GM19372 (cell line): ENCODE measurements around the gene NPNT.
"Not testable (repeated sequence)": the region's sequence is repeated elsewhere in the genome, so short reads cannot be mapped to it uniquely, and the experiment has no call there.

Source experiments
- ATAC-seq: cut with Tn5 transposase; IDR thresholded peaks from one replicate; pipeline ENCODE4 v1.9.1; 2021; ENCODE audit warnings: mild to moderate bottlenecking, low read depth, moderate library complexity; ENCODE audit not compliant: unreplicated experiment

Gene NPNT, protein sequence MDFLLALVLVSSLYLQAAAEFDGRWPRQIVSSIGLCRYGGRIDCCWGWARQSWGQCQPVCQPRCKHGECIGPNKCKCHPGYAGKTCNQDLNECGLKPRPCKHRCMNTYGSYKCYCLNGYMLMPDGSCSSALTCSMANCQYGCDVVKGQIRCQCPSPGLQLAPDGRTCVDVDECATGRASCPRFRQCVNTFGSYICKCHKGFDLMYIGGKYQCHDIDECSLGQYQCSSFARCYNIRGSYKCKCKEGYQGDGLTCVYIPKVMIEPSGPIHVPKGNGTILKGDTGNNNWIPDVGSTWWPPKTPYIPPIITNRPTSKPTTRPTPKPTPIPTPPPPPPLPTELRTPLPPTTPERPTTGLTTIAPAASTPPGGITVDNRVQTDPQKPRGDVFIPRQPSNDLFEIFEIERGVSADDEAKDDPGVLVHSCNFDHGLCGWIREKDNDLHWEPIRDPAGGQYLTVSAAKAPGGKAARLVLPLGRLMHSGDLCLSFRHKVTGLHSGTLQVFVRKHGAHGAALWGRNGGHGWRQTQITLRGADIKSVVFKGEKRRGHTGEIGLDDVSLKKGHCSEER

DNA sequence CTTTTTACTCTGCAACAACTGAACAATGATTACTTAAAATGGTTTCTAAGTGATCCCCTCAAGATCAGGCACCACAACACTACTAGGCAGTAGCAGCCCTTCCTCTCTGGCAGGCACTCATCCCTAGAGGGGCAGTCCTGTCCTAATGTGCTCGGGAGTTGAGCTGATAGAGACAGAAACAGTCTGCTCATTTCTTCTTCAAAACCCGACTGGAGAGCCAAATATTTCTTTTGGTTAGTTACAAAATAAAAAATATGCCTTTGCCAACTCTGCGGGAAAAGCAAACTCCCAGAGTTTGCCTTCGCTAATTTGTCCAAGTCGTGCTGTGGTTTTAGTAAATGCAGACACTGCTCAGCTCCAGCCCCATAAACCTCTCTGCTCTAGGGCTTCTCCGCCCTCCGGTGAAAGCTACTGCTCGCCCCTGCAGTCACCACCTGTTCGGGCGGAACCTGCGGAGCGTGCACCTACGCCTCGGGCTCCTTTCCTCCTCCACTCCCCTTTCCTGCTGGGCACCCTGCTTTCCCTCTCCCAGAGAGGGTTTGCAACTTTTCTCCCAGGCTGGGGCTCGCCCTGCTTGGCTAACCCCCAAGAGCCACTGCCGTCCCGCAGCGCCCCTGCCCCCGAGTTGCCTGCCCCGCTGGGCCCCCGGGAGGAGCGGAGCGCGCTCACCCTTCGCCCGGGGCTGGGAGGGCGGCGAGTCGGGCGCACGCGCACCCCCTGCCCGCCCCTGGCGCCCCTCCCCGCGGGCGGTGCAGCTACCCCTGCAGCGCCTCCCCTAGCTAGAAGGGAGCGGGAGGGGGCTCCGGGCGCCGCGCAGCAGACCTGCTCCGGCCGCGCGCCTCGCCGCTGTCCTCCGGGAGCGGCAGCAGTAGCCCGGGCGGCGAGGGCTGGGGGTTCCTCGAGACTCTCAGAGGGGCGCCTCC lies at the start of gene NPNT:
Gene NPNT (plus strand): TSS at position 812 of the 923 bp plus-strand sequence. CDS start 182 bp downstream, outside the sequence.
- ATAC-seq: peak; percentile 40

DNA sequence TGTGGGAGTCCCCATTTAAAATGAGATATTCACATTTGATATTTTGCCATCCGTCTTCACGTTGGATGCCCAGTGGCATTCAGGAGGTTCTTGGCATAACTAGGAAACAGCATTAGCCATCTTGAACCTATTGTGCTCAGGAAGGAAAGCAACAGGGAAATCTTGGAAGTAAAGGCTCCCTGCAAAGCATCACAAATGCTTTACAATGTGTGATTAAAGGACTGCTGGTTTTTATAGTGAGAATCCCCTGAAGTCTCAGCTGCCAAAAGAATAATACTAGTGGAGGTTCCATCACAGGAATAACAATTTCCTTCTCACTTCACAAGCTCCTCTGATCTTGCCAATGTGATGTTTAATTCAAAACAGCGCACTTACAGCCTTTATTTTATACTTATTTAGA lies 49.7 kb upstream of the NPNT start:
- no peak for ATAC-seq

DNA sequence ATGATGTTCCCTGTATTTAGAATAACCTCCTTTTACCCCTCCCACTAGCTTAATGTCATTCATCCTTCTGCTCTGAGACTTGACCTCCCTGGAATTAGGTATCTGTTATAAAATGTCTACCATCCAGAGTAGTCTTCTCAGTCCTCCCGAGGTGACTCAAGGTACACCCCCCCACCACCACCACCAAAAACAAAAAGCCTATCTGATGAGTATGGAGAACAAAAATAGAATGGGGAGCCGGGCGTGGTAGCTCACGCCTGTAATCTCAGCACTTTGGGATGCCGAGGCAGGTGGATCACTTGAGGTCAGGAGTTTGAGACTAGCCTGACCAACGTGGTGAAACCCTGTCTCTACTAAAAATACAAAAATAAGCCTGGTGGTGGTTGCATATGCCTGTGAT lies 46.9 kb upstream of the NPNT start:
- ATAC-seq: not testable (repeated sequence)

DNA sequence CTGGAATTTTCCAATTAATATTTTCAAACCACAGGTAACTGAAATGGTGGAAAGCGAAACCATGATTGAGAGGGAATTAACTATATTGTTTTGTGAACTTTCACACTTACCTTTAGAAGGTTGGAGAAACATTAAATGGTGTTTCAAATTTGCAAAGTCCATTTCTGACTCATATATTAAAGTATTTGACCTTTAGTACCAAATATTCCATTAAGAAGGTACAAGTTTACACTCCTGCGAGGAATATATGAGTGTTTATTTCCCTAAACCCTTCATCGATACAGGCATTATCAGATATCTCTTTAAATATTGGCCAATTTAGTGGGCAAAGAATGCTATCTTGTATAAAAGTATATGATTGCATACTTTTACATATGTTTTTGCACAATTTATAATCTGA lies 44.1 kb upstream of the NPNT start:
- ATAC-seq: no peak

DNA sequence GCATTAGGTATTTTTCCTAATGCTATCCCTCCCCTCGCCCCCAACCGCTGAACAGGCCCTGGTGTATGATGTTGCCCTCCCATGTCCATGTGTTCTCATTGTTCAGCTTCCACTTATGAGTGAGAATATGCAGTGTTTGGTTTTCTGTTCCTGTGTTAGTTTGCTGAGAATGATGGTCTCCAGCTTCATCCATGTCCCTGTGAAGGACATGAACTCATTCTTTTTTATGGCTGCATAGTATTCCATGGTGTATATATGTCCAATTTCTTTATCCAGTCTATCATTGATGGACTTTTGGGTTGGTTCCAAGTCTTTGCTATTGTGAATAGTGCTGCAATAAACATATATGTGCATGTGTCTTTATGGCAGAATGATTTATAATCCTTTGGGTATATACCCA lies 43.0 kb upstream of the NPNT start:
- ATAC-seq: not testable (repeated sequence)

DNA sequence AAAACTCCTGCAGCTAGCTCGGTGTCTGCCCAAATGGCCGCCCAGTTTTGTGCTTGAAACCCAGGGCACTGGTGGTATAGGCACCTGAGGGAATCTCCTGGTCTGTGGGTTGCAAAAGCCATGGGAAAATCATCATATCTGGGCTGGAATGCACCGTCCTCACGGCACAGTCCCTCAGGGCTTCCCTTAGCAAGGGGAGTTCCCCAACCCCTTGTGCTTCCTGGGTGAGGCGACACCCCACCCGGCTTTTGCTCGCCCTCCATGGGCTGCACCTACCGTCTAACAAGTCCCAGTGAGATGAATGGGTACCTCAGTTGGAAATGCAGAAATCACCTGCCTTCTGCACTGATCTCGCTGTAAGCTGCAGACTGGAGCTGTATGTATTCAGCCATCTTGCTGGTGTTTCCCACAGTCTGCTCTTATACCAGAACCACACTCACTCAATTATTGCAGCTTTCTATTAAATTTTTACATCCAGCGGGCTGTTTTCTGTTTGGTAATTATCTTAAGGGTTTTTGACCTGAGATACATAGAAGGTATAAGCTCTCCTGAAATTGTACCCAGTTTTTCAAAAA lies 36.7 kb upstream of the NPNT start:
- no peak for ATAC-seq

DNA sequence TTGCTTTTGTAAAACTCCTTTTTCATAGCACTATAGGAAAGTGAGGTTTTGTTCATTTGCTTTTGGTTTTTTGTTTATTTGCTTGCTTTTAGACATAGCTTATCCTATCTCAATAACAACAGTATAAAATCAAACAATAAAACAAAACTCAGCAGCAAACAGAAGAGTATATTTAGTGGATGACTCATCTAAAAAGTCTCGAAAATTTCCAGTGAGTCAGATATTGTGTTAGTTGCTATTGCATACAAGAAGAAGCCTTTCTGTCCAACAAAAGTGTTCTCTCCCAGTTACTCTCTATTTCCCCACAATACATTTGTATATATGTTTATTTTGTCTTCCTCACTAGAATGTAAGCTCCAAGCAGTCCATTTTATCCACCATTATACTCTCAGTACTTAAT lies 36.0 kb upstream of the NPNT start:
- no peak for ATAC-seq

DNA sequence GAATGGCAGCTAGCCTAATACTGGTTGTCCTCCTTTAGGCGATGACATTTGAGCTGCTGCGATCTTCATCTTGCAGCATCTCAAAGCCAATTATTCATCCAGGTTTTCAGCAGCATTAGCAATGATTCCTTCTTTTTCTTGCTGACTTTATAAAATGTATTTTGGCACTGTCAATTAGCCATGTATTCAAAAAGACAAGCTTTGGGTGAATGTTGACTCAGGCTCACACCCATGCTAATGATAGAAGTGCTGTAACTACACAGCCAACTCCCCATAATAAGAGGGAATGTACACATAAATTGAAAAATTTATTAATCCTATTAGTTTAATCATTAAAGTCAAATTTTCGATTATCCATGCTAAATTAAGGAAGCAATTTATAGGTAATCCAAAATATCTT lies 24.3 kb upstream of the NPNT start:
- no peak for ATAC-seq

DNA sequence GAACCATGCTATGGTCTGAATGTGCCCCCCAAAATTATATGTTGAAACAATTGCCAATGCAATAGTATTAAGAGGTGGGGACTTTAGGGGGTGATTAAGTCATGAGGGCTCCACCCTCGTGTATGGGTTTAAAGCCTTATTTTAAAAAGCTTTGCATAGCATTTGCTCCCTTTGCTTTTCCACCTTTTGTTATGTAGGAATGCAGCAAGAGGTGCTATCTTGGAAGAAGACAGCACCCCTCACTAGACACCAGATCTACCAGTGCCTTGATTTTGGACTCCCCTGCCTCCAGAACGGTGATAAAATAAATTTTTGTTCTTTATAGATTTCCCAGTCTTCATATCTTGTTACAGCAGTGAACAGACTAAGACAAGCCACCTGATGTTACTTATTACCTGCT lies 23.3 kb upstream of the NPNT start:
- no peak for ATAC-seq

DNA sequence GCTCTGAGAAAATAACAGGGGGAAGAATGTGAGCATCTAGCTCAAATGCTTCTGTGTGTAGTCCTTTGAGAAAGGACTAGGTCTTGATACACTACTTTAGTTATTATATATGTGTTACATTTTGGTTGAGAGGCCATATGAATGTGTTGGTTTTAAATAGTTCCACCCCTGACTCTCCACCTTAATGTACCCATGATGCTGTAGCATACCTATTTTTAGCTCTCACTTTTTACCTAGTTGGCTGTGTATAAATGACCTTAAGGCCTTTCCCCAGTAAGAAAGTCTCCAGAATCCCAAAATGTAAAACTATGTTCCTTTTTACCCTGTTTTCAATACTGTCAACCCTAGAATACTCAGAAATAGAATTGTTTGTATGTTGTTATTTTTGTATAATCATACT lies 20.0 kb upstream of the NPNT start:
- no peak for ATAC-seq

DNA sequence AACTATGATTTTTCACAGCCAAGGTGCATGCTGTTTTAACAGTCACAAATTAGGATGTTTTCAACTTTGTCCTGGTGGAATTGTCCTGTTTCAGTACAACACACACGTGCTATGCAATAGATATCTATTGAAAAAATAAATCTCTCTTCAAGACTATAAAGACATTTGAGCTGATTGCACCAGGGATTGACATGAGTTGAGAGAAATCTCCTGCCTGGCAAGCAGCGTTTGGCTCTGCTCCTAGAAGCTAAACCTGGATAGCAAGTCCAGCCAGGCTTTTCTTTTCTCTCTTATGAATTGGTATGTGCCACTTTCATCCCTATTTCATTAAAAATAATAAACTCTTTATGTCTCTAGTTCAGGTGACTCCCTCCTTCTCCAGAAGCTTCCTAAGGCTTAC lies 16.6 kb upstream of the NPNT start:
- no peak for ATAC-seq

DNA sequence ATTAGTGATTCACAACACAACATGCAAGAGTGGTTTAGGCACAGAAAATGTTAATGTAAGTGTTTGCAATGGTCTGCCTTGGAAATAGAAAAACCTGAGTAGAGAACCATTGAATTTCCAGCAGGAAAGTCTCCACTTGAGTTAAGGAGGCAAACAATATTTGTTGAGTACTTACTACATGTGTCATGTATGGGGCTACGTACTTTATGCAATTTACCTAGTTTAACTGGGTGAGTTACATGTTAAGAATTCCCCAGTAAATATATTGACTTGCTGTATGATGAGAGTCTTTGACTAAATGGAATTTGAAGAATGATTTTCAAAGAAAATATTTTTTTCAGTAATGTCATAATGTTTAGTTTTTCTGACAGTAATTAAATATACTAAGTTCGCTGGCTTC lies 7.8 kb upstream of the NPNT start:
- ATAC-seq: no peak

DNA sequence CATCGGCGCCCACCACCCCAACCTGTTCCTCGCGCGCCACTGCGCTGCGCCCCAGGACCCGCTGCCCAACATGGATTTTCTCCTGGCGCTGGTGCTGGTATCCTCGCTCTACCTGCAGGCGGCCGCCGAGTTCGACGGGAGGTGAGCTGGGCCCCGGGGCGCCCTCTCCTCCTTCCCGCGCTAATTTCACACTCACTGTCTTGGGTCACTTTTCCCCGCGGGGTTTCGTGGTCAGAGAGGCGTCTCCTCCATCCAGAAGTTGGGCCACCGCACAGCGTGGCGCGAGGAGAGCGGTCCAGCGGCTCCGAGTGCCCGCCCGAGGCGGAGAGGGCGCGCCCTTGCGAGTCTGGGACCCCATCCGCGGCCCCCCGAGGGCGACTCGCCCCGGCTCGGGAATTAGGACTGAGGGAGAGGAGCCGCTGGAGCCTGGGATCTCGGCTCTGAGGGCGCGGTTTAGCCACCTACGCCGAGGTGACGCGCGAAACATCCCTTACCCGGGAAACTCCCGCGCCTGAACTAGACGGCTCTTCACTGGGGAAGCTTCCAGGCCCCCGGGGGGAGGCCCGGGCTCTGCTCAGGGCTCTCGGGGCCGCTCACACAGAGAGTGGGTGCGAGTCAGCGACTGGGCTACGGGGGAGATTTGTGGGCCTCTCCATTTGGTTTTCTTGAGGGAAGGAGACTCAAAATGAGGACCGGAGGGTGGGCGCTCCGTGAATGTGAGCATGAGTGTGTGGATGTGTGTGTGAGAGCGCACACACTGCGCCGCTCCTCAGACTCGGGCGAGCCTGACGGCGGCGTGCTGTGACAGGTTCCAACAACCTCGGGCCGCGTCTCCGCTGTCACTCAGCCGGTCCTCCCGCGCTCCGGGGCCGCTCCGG lies 551 bp downstream of the NPNT start:
- peak; percentile 44 for ATAC-seq

DNA sequence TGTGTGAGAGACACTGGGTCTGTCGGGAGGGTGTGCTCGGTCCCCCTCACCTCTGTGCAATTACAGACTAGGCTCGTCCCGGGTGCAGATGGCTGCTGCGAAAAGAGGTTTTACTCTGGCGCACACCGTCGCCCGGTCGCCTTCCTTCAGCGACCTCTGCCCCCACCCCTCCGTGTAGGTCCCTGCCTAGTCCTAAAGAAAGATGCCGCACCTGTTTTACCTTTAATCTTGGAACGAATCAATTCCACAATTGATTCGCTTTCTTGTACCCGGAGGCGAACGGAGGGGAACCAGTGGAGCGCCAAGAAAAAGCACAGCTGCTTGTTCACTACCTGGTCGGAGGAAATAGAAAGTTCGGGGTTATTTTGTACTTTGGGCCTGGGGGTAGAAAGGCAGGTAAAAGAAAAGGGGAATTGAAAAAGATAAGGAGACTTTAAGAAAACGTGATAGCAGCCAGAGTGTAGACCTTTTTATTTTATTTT lies 1.2 kb downstream of the NPNT start:
- ATAC-seq: peak; percentile 5

DNA sequence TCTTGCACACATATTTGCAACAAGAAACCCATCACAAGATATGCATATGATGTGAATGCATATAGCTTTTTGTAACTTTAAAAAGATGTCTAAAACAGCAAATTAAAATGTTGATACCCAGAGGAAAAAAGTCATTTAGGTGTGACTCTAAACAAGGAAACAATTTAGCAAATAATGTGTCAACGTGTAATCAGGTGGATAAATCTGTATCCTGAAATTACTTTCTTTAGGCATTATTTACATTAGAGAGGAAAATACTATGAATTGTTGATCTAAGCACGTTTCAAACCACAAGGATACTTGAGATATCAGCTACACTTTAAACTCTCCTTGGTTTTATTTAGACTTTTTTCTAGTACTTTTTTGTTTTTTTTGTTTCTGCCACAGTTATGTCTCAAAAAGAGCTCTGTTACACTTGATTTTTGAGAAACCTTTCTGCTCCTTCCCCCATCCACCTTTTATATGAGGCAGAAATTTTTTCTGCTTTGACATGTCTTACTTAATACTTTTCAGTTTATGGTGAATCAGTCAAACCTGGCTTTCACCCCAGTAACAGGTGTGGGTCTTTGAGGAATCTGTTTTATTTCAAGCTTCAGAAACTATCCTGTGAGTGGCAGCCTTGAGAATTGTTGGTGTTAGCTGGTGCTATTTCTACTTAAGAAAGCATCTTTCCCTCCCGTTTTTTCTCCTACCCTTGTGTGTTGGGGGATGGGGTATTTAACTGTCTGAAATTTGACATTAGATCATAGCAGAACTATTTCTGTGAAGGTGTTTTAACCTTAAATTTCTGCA lies 1.9 kb downstream of the NPNT start:
- no peak for ATAC-seq

DNA sequence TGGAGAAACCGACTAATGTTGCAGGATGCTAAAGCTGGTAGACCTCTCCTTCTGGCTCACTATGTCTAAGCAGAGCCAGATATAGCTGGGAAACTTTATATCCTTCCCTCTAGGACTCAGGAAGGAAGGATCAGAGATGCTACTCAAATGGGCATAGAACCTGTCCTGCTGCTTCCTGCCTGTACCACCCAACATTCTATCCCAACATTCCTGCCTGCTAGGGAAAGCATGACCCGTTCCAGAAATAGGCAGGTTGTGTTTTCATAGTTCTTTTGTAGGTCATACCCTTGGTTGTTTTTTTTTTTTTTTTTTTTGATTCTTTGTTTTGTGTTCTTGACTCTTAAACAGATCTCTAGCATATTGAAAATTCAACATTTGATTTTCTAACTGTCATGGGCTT lies 5.3 kb downstream of the NPNT start:
- no peak for ATAC-seq

DNA sequence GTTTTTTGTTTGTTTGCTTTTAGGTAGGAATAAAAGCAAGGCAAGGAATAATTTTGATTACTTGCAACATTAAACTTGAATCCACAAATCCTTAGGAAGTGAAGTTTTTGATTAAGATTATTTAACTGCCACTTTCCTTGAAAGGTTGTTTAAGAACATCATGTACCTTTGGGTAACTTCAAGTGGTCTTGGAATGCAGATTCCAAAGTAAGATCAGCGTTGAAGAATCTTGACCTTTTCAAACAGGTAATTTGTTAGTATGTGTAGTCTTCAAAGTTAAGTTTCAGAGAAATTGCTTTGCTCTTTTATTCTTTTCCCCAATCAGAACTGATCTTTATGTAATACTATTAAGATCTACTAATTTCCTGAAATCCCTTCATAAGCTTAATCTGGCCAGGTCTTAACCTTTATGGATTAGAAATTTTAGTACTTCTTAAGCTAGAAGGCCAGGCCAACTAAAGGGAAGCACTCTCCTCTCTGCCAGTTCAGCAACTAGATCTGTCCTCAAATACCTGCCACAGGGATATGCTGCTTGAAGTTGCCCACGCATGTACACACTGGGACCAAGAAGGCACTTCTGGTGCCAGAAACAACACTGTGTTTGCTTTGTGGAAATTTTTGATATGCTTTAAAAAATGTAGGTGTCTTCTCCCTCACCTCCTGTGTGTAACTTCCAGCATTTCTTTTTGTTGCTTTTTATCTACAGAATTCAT lies 7.4 kb downstream of the NPNT start:
- ATAC-seq: no peak

DNA sequence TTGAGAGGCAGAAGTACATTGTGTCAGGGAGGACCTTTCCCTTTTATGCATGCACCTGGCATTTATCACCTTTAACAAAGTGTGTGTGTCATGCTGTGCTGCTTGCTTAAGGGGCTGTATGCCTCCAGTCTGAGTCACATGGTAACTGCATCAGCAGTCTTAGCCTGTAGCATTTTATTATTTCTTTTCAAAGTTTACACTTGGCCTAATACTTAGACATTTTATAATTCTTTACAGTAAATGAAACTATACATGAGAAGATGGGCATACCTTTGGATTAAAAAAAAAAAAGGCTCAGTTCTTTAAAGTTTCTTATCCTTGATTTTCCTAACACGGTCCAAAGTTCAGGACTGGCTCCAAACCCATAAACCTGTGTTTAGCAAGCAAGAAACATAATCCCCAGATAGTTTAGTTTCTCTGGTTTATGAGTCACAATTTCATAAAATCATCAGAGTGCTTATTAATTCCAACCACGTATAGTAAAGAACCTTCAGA lies 14.6 kb downstream of the NPNT start:
- no peak for ATAC-seq
